CD1c-positive myeloid dendritic cell (primary cell): Measurements from ENCODE around the gene ATP12A.
"Not testable (repeated sequence)": the region's sequence is repeated elsewhere in the genome, so short reads cannot be mapped to it uniquely, and the experiment has no call there.

Source experiments
- DNase-seq: peaks from one replicate; pipeline ENCODE4 v3.0.0-alpha.2; 2016; ENCODE audit errors: extremely low spot score

The ATP12A gene

GRCh38 chr13:24730873-24731567 is 50.8 kb downstream of the ATP12A start:
- DNase-seq, result not testable (repeated sequence)

GRCh38 chr13:24734950-24735349 is 54.7 kb downstream of the ATP12A start:
- DNase-seq, result peak; percentile 43

- DNase-seq, result no peak
These were observed 56.8 kb downstream of the ATP12A start for GRCh38 chr13:24737042-24737441.

GRCh38 chr13:24738366-24738847 is 58.2 kb downstream of the ATP12A start:
- no peak for DNase-seq

GRCh38 chr13:24740014-24740890 is 60.0 kb downstream of the ATP12A start:
- no peak for DNase-seq

- no peak for DNase-seq
These were observed 60.9 kb downstream of the ATP12A start for GRCh38 chr13:24741016-24741662.

- DNase-seq, result no peak
These were observed 61.6 kb downstream of the ATP12A start for GRCh38 chr13:24741791-24742190.

GRCh38 chr13:24742294-24742693 is 62.1 kb downstream of the ATP12A start:
- no peak for DNase-seq

GRCh38 chr13:24742977-24743376 is 62.8 kb downstream of the ATP12A start:
- DNase-seq, result no peak

- no peak for DNase-seq
These were observed 64.0 kb downstream of the ATP12A start for GRCh38 chr13:24744247-24744646.

- DNase-seq, result no peak
These were observed 65.3 kb downstream of the ATP12A start for GRCh38 chr13:24745516-24745860.

- DNase-seq, result no peak
These were observed 65.8 kb downstream of the ATP12A start for GRCh38 chr13:24745861-24746617.

GRCh38 chr13:24746618-24747247 is 66.5 kb downstream of the ATP12A start:
- DNase-seq, result no peak

GRCh38 chr13:24747248-24748060 is 67.2 kb downstream of the ATP12A start:
- no peak for DNase-seq

GRCh38 chr13:24748061-24748400 is 67.8 kb downstream of the ATP12A start:
- DNase-seq, result no peak

- no peak for DNase-seq
These were observed 79.0 kb downstream of the ATP12A start for GRCh38 chr13:24759197-24759596.
